AG09309 (cell line): ENCODE measurements around the gene OR6C1.
"Not testable (repeated sequence)": the region's sequence is repeated elsewhere in the genome, so short reads cannot be mapped to it uniquely, and the experiment has no call there.

ENCODE experiments used
- DNase-seq: peaks from one replicate; pipeline ENCODE4 v3.0.0-alpha.2; 2010; ENCODE audit warnings: low read depth
- H3K4me3 ChIP-seq: 2 replicates; pipeline ENCODE4 v1.5.1; 2011; ENCODE audit warnings: mild to moderate bottlenecking, low read depth, low read length, moderate library complexity; ENCODE audit not compliant: control insufficient read depth
- TF ChIP-seq, protein P1 (sequence below): IDR thresholded peaks from 2 replicates; pipeline ENCODE4 v1.5.1; 2011; ENCODE audit warnings: mild to moderate bottlenecking, low read depth, low read length, inconsistent platforms; ENCODE audit not compliant: insufficient read depth, control insufficient read depth; ENCODE audit errors: missing control alignments

OR6C1 gene

DNA sequence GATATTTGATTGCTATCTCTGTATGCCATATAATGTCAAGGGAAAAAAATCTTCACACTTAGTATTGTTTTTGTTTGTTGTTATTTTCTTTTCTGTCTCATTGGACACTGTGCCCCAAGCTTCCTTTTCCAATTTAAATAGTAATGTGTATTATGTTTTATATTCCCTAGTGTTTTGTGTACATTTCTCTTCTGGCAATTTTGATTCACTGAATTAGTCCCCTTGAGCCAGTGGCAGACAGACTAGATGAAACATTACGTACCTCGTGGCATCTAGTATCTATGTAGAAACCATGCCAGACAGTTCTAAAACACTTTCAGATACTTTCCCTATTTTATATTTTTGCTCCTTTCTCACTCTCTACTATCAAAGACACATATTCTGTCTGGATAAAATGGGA, at the start of gene OR6C1:
OR6C1 (plus strand) TSS at position 301 of the 400 bp plus-strand sequence. CDS start 6,257 bp downstream, outside the sequence.
- H3K4me3 ChIP-seq, result no peak within 1 kb of the TSS
- no peak for DNase-seq
- TF ChIP-seq, protein P1, sequence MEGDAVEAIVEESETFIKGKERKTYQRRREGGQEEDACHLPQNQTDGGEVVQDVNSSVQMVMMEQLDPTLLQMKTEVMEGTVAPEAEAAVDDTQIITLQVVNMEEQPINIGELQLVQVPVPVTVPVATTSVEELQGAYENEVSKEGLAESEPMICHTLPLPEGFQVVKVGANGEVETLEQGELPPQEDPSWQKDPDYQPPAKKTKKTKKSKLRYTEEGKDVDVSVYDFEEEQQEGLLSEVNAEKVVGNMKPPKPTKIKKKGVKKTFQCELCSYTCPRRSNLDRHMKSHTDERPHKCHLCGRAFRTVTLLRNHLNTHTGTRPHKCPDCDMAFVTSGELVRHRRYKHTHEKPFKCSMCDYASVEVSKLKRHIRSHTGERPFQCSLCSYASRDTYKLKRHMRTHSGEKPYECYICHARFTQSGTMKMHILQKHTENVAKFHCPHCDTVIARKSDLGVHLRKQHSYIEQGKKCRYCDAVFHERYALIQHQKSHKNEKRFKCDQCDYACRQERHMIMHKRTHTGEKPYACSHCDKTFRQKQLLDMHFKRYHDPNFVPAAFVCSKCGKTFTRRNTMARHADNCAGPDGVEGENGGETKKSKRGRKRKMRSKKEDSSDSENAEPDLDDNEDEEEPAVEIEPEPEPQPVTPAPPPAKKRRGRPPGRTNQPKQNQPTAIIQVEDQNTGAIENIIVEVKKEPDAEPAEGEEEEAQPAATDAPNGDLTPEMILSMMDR, result no peak

DNA sequence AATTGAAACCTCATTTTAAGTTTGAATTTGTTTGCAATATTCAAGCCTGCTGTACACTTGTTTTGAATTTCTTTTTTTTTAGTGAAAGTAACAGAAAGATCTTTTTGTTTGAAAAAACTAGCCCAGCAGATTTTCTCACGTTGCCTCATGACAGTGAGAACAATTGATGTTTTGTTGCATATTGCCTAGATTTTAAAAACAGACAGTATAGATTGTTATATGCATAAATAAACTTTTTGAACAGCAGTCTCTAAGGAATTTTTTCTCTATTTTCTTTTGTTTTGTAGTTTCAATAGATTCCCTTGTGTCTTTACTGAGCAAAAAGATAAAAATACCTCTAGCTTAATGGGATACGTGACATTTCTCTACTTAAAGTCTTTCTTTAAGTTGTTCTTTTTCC, 33.2 kb upstream of the OR6C1 start:
- DNase-seq, result no peak
- no peak overlapping the region for H3K4me3 ChIP-seq
- TF ChIP-seq, protein P1, result no peak

DNA sequence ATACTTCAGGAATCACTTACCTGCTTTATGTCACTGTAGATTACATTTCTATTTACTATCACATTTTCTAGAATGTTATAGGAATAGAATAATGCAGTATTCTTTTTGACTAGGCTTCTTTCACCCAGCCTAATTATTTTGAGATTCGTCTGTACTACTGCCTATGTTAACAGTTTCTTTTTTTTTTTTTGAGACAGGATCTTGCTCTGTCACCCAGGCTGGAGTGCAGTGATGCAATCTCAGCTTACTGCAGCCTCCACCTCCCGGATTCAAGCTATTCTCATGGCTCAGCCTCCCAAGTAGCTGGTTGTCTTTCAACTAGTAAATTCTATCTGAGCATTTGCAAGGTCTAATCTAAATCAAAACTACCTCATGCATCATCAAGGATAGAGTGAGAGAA, 24.1 kb upstream of the OR6C1 start:
- no peak for DNase-seq
- TF ChIP-seq, protein P1, result no peak
- H3K4me3 ChIP-seq, result no peak overlapping the region

- DNase-seq, result no peak
- H3K4me3 ChIP-seq, result no peak within 1 kb of the TSS
- TF ChIP-seq, protein P1, result no peak
These were observed 17.7 kb upstream of the OR6C1 start, which contains the start of gene OR6C6 for GRCh38 chr12:55296469-55296868. Gene OR6C6, minus strand, starts transcription at chr12:55296569. Its CDS starts 1,337 bp downstream, at chr12:55295232.

- no peak for DNase-seq
- H3K4me3 ChIP-seq, result no peak overlapping the region
- TF ChIP-seq, protein P1, result no peak
These were observed 6.1 kb downstream of the OR6C1 start for GRCh38 chr12:55320201-55320600.

DNA sequence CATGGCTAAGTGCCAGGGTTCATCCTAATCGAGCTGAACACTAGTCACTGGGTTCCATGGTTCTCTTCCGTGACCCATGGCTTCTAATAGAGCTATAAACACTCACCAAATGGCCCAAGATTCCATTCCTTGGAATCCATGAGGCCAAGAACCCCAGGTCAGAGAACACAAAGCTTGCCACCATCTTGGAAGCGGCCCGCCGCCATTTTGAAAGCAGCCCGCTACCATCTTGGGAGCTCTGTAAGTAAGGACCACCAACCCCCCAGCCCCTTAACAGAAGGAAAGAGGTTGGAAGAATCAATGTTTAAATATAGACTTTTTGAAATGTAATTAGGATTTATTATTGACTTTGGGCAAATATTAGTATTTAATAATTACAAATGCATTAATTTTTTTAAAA, 11.7 kb downstream of the OR6C1 start:
- not testable (repeated sequence) for DNase-seq, H3K4me3 ChIP-seq

DNA sequence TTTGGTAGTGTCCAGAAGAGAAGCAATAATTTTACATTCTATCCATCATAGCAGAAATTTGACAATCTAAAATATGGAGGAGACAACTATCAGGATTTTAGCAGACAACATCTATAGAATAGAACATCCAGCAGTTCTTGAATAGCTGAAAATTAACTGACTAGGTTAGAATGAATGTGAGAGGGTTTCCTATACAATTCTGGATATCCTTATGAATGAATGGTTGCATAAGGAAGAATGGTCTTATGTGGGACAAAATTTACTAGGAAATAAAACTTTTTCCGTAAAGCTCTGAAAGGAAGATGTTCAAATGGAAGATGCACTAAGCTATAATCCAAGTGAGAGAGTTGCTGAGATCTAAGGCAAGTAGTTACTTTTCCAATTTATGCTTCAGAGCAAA, 16.3 kb downstream of the OR6C1 start, which contains the start of gene OR6C3:
OR6C3 (plus strand) TSS at position 301 of the 400 bp plus-strand sequence. CDS start 955 bp downstream, outside the sequence.
- no peak within 1 kb of the TSS for H3K4me3 ChIP-seq
- DNase-seq, result no peak
- TF ChIP-seq, protein P1, result no peak
